SK-N-SH treated with all-trans-retinoic acid at 6 μM for 48 hours (cell line): ENCODE results near the gene SMC4.

Source experiments
- ATAC-seq: fragments of 200-7000 bp; cut with Tn5 transposase; 3 replicates; pipeline ENCODE4 v1.9.1; 2020; ENCODE audit warnings: mild to moderate bottlenecking, moderate library complexity
- ARNTL ChIP-seq: fragments of 450-650 bp; formaldehyde crosslinking; IDR thresholded peaks from 2 replicates; pipeline ENCODE4 v1.5.0; 2020; ENCODE audit warnings: low read depth, mild to moderate bottlenecking, moderate library complexity, borderline replicate concordance
- BACH2 ChIP-seq: fragments of 250-450 bp; sonication (Bioruptor Pico); IDR thresholded peaks from 2 replicates; pipeline ENCODE4 v1.9.0; 2021; ENCODE audit warnings: mild to moderate bottlenecking, borderline replicate concordance
- CREB5 ChIP-seq: fragments of 250-450 bp; sonication (Bioruptor Pico); IDR thresholded peaks from 2 replicates; pipeline ENCODE4 v1.5.1; 2020; ENCODE audit warnings: low read depth, mild to moderate bottlenecking, moderate library complexity
- CSDC2 ChIP-seq: fragments of 250-450 bp; sonication (Bioruptor Pico); IDR thresholded peaks from 2 replicates; pipeline ENCODE4 v1.5.0; 2020; ENCODE audit warnings: mild to moderate bottlenecking, moderate library complexity
- ESRRG ChIP-seq: fragments of 250-450 bp; sonication (Bioruptor Pico); IDR thresholded peaks from 2 replicates; pipeline ENCODE4 v1.6.1; 2021; ENCODE audit warnings: mild to moderate bottlenecking
- GLIS3 ChIP-seq: fragments of 250-450 bp; sonication (Bioruptor Pico); IDR thresholded peaks from 2 replicates; pipeline ENCODE4 v1.5.0; 2020; ENCODE audit warnings: mild to moderate bottlenecking, moderate library complexity
- ISL1 ChIP-seq: fragments of 250-450 bp; sonication (Bioruptor Pico); IDR thresholded peaks from 2 replicates; pipeline ENCODE4 v2.1.2; 2022; ENCODE audit warnings: mild to moderate bottlenecking, moderate library complexity
- OSR1 ChIP-seq: fragments of 250-450 bp; sonication (Bioruptor Pico); IDR thresholded peaks from 2 replicates; pipeline ENCODE4 v1.8.0; 2022; ENCODE audit warnings: moderate library complexity, mild to moderate bottlenecking, inconsistent platforms
- POU6F1 ChIP-seq: fragments of 250-450 bp; sonication (Bioruptor Pico); IDR thresholded peaks from 2 replicates; pipeline ENCODE4 v1.8.0; 2021; ENCODE audit warnings: low read depth, mild to moderate bottlenecking, moderate library complexity, borderline replicate concordance
- PPARA ChIP-seq: fragments of 250-450 bp; sonication (Bioruptor Pico); IDR thresholded peaks from 2 replicates; pipeline ENCODE4 v1.5.0; 2020; ENCODE audit warnings: mild to moderate bottlenecking, borderline replicate concordance
- RARB ChIP-seq: fragments of 250-450 bp; sonication (Bioruptor Pico); IDR thresholded peaks from 2 replicates; pipeline ENCODE4 v1.8.0; 2021; ENCODE audit warnings: mild to moderate bottlenecking, moderate library complexity
- SNAI2 ChIP-seq: fragments of 250-450 bp; sonication (Bioruptor Pico); IDR thresholded peaks from 2 replicates; pipeline ENCODE4 v1.5.0; 2020; ENCODE audit warnings: mild to moderate bottlenecking, moderate library complexity
- TCF4 ChIP-seq: fragments of 250-450 bp; sonication (Bioruptor Pico); IDR thresholded peaks from 2 replicates; pipeline ENCODE4 v1.8.0; 2021; ENCODE audit warnings: mild to moderate bottlenecking, moderate library complexity, borderline replicate concordance
- ZC3H10 ChIP-seq: fragments of 250-450 bp; sonication (Bioruptor Pico); IDR thresholded peaks from 2 replicates; pipeline ENCODE4 v1.5.1; 2021; ENCODE audit warnings: mild to moderate bottlenecking, moderate library complexity
- ZFP3 ChIP-seq: fragments of 250-450 bp; sonication (Bioruptor Pico); IDR thresholded peaks from 2 replicates; pipeline ENCODE4 v1.5.0; 2020; ENCODE audit warnings: mild to moderate bottlenecking, moderate library complexity
- ZFP30 ChIP-seq: fragments of 450-650 bp; formaldehyde crosslinking; IDR thresholded peaks from 2 replicates; pipeline ENCODE4 v1.5.0; 2022; ENCODE audit warnings: mild to moderate bottlenecking, moderate library complexity
- ZNF565 ChIP-seq: fragments of 450-650 bp; formaldehyde crosslinking; conservative IDR thresholded peaks from 2 replicates; pipeline ENCODE4 v1.5.0; 2020; ENCODE audit warnings: low read depth, mild to moderate bottlenecking, moderate library complexity
- ZNF70 ChIP-seq: fragments of 450-650 bp; formaldehyde crosslinking; IDR thresholded peaks from 2 replicates; pipeline ENCODE4 v1.5.0; 2020; ENCODE audit warnings: mild to moderate bottlenecking, moderate library complexity
- ZNF8 ChIP-seq: fragments of 450-650 bp; formaldehyde crosslinking; IDR thresholded peaks from 2 replicates; pipeline ENCODE4 v1.5.0; 2020; ENCODE audit warnings: mild to moderate bottlenecking, moderate library complexity
- TF ChIP-seq, protein P1 (sequence below): fragments of 250-450 bp; sonication (Bioruptor Pico); IDR thresholded peaks from 2 replicates; pipeline ENCODE4 v1.5.0; 2020; ENCODE audit warnings: mild to moderate bottlenecking, moderate library complexity
- TF ChIP-seq, protein P2 (sequence below): fragments of 250-450 bp; sonication (Bioruptor Pico); IDR thresholded peaks from 2 replicates; pipeline ENCODE4 v1.8.0; 2020; ENCODE audit warnings: mild to moderate bottlenecking, moderate library complexity, borderline replicate concordance

The SMC4 gene

GRCh38 chr3:160474416-160474838, 75.0 kb downstream of the SMC4 start:
- TF ChIP-seq CREB5 (CRISPR knock-in tag) = 0 out of 2 replicates have a peak, but pooled peaks have one; percentile 18
- no peak for TF ChIP-seq ZFP30
- TF ChIP-seq ZC3H10 (CRISPR knock-in tag) = no peak
- TF ChIP-seq, protein P1, sequence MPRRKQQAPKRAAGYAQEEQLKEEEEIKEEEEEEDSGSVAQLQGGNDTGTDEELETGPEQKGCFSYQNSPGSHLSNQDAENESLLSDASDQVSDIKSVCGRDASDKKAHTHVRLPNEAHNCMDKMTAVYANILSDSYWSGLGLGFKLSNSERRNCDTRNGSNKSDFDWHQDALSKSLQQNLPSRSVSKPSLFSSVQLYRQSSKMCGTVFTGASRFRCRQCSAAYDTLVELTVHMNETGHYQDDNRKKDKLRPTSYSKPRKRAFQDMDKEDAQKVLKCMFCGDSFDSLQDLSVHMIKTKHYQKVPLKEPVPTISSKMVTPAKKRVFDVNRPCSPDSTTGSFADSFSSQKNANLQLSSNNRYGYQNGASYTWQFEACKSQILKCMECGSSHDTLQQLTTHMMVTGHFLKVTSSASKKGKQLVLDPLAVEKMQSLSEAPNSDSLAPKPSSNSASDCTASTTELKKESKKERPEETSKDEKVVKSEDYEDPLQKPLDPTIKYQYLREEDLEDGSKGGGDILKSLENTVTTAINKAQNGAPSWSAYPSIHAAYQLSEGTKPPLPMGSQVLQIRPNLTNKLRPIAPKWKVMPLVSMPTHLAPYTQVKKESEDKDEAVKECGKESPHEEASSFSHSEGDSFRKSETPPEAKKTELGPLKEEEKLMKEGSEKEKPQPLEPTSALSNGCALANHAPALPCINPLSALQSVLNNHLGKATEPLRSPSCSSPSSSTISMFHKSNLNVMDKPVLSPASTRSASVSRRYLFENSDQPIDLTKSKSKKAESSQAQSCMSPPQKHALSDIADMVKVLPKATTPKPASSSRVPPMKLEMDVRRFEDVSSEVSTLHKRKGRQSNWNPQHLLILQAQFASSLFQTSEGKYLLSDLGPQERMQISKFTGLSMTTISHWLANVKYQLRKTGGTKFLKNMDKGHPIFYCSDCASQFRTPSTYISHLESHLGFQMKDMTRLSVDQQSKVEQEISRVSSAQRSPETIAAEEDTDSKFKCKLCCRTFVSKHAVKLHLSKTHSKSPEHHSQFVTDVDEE (CRISPR knock-in tag) = no peak
- 0 out of 2 replicates have a peak, but pooled peaks have one; percentile 53 for TF ChIP-seq ISL1 (CRISPR knock-in tag)
- TF ChIP-seq ZNF70 = peak; percentile 98
- TF ChIP-seq GLIS3 (CRISPR knock-in tag) = no peak
- TF ChIP-seq SNAI2 (CRISPR knock-in tag) = 0 out of 2 replicates have a peak, but pooled peaks have one; percentile 12
- peak; percentile 84 for ATAC-seq

DNA sequence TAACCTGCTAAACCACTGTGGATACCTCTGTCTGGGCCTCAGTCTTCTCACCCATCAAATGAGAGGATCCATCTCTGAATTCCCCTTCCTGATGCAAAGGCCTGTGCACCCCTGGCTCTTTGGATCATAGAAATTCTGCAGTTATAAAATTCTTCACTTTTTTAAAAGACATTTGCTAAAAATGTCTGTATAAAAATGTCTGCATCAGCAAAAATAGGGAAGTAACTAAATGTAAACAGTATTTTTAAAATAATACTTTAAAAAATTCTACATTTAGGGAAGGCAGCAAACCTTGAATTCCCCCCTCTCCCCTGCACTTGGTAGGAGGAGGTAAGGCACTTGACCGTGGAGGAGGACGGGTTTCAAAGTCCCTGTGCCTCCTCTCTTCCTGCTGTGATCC, 75.7 kb downstream of the SMC4 start:
- peak; percentile 5; the same call in 2 of the 3 replicates for ATAC-seq
- TF ChIP-seq OSR1 = no peak
- no peak for TF ChIP-seq ZC3H10 (CRISPR knock-in tag)
- TF ChIP-seq SNAI2 (CRISPR knock-in tag) = no peak
- no peak for TF ChIP-seq ZFP30
- no peak for TF ChIP-seq ZNF565 (CRISPR knock-in tag)
- TF ChIP-seq, protein P2, sequence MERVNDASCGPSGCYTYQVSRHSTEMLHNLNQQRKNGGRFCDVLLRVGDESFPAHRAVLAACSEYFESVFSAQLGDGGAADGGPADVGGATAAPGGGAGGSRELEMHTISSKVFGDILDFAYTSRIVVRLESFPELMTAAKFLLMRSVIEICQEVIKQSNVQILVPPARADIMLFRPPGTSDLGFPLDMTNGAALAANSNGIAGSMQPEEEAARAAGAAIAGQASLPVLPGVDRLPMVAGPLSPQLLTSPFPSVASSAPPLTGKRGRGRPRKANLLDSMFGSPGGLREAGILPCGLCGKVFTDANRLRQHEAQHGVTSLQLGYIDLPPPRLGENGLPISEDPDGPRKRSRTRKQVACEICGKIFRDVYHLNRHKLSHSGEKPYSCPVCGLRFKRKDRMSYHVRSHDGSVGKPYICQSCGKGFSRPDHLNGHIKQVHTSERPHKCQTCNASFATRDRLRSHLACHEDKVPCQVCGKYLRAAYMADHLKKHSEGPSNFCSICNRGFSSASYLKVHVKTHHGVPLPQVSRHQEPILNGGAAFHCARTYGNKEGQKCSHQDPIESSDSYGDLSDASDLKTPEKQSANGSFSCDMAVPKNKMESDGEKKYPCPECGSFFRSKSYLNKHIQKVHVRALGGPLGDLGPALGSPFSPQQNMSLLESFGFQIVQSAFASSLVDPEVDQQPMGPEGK = no peak
- TF ChIP-seq BACH2 = no peak
- no peak for TF ChIP-seq CREB5 (CRISPR knock-in tag)
- no peak for TF ChIP-seq ARNTL
- TF ChIP-seq ZNF8 (CRISPR knock-in tag) = no peak
- TF ChIP-seq ZFP3 (CRISPR knock-in tag) = no peak
- TF ChIP-seq TCF4 (CRISPR knock-in tag) = no peak
- no peak for TF ChIP-seq GLIS3 (CRISPR knock-in tag)
- no peak for TF ChIP-seq RARB (CRISPR knock-in tag)
- TF ChIP-seq PPARA (CRISPR knock-in tag) = no peak
- TF ChIP-seq, protein P1 (CRISPR knock-in tag) = no peak
- TF ChIP-seq ESRRG (CRISPR knock-in tag) = no peak
- no peak for TF ChIP-seq CSDC2 (CRISPR knock-in tag)
- TF ChIP-seq POU6F1 (CRISPR knock-in tag) = no peak
